Adrenal gland (tissue), 12 donors: ENCODE measurements around the gene ZFHX3. TPM values are rescaled to one million over a fixed set of nuclear protein-coding genes. Genes with fewer than 3 reads are reported as not detected.
"Not testable (repeated sequence)": the region's sequence is repeated elsewhere in the genome, so short reads cannot be mapped to it uniquely, and the experiment has no call there.

Experiments used
- DNase-seq, 7 donors: peaks; one replicate each; pipeline ENCODE4 v3.0.0-alpha.2; 2019 to 2020
- H3K27ac ChIP-seq, 5 donors: fragments of 200-600 bp; sonication (generic) in 4 of 5; 1 replicate in 3 of 5; 2 replicates in 2 of 5; pipeline versions ENCODE4 v1.5.1 to v1.8.0; 2016 to 2020; ENCODE audit warnings: mild to moderate bottlenecking in 1 of 5
- H3K27me3 ChIP-seq: fragments of 200-600 bp; 2 replicates; pipeline ENCODE4 v1.8.0; 2021
- H3K36me3 ChIP-seq, 2 donors: fragments of 200-600 bp; replicated peaks in 1 of 2; 1 replicate in 1 of 2; 2 replicates in 1 of 2; pipeline versions ENCODE4 v1.5.1 to v1.8.0; 2018 to 2022
- H3K4me1 ChIP-seq, 2 donors: fragments of 200-600 bp; replicated peaks in 1 of 2; 1 replicate in 1 of 2; 2 replicates in 1 of 2; pipeline versions ENCODE4 v1.5.1 to v1.8.0; 2018 to 2021
- H3K4me3 ChIP-seq, 4 donors: fragments of 200-600 bp; sonication (generic) in 3 of 4; one replicate each; pipeline ENCODE4 v1.5.1; 2016 to 2018
- H3K9me3 ChIP-seq, 3 donors: fragments of 200-600 bp; sonication (generic) in 1 of 3; replicated peaks in 1 of 3; 1 replicate in 2 of 3; 2 replicates in 1 of 3; pipeline versions ENCODE4 v1.5.1 to v1.8.0; 2016 to 2021
- POLR2A ChIP-seq, 2 donors: fragments of 450-650 bp; IDR thresholded peaks; one replicate each; pipeline ENCODE4 v1.6.1; 2017; ENCODE audit warnings: antibody characterized with exemption in 2 of 2, mild to moderate bottlenecking in 2 of 2, moderate library complexity in 1 of 2
- WGBS, 4 donors: extraction: QIAGEN DNeasy Blood & Tissue Kit in 2 of 4; methylation state at CpG; one replicate each; pipeline versions ENCODE4 v1.1.5 to v1.1.7; 2013 to 2017; 5-methylcytosine and 5-hydroxymethylcytosine counted together
- intact Hi-C, 2 donors: fragments of 100-400 bp; cut with DNase I; formaldehyde crosslinking; loops; one replicate each; pipeline versions ENCODE4 v1.14.1 to v1.15.0; 2022 to 2023
- polyA plus RNA-seq, 3 donors: library from polyadenylated mRNA; stranded (reverse); fragments of 200-250 nt in 2 of 3; fragments of 350-450 nt in 1 of 3; fragmentation: Illumina TruSeq in 1 of 3; extraction: RNeasy Lipid Tissue Mini Kit (QIAGEN cat#74804) in 1 of 3; gene quantifications; one replicate each; pipeline ENCODE4 v1.2.3, GENCODE V29; 2013 to 2014
- total RNA-seq, 9 donors: library from RNA; depleted of rRNA in 4 of 9; stranded (reverse); fragments of >200 nt in 4 of 9; fragments of 120-200 nt in 1 of 9; fragmentation: NEBNext Ultra II Directional in 1 of 9; extraction: Animal tissue kit (Norgen Biotek cat#: 25700) in 1 of 9; gene quantifications; one replicate each; pipeline versions ENCODE4 v1.1.0 to v1.2.4, GENCODE V29; 2013 to 2023
- TF ChIP-seq, protein P1 (sequence below), 6 experiments: fragments of 450-650 bp in 4 of 6; fragments of 200-600 bp in 2 of 6; sonication (generic) in 1 of 6; IDR thresholded peaks; 1 replicate in 5 of 6; 2 replicates in 1 of 6; pipeline versions ENCODE4 v1.5.1 to v1.8.0; 2016 to 2021; ENCODE audit warnings: antibody characterized with exemption in 6 of 6, mild to moderate bottlenecking in 2 of 6, moderate library complexity in 1 of 6
- donor health status: healthy with polysubstance abuse.
- donor health status: Bipolar disorder and iron deficiency.
- donor health status: DM: yes; HTN: yes; CAD: no.
- donor health status: DM: no; HTN: no; CAD: no.
- donor health status: DM: no; HTN: no; CAD: no.
- donor health status: DM: yes; HTN: yes; CAD: no.

The ZFHX3 gene
- total and polyA plus RNA-seq, 12 donors: 2.4 to 31.6 (median 19.3) TPM

DNA sequence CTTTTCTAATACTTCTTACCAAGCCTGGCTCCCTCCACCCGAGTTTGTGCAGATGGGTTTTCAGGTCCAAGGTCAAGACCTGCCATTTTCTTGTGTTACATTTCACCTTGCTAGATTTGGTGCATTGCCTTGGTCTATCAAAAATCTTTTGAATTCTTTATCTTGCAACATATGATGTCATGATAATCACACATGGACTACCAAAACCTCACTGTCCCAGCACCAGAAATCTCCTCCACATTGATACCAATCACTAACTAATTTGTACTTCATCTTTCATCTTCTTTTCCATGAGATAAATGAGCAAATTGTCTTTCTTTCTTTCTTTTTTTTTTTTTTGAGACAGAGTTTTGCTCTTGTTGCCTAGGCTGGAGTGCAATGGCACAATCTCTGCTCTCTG is 33.0 kb upstream of the ZFHX3 start:
- TF ChIP-seq, protein P1, sequence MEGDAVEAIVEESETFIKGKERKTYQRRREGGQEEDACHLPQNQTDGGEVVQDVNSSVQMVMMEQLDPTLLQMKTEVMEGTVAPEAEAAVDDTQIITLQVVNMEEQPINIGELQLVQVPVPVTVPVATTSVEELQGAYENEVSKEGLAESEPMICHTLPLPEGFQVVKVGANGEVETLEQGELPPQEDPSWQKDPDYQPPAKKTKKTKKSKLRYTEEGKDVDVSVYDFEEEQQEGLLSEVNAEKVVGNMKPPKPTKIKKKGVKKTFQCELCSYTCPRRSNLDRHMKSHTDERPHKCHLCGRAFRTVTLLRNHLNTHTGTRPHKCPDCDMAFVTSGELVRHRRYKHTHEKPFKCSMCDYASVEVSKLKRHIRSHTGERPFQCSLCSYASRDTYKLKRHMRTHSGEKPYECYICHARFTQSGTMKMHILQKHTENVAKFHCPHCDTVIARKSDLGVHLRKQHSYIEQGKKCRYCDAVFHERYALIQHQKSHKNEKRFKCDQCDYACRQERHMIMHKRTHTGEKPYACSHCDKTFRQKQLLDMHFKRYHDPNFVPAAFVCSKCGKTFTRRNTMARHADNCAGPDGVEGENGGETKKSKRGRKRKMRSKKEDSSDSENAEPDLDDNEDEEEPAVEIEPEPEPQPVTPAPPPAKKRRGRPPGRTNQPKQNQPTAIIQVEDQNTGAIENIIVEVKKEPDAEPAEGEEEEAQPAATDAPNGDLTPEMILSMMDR (IDR thresholded peaks at IDR 0.05): no peak
- no peak for TF ChIP-seq POLR2A (IDR thresholded peaks at IDR 0.05)

DNA sequence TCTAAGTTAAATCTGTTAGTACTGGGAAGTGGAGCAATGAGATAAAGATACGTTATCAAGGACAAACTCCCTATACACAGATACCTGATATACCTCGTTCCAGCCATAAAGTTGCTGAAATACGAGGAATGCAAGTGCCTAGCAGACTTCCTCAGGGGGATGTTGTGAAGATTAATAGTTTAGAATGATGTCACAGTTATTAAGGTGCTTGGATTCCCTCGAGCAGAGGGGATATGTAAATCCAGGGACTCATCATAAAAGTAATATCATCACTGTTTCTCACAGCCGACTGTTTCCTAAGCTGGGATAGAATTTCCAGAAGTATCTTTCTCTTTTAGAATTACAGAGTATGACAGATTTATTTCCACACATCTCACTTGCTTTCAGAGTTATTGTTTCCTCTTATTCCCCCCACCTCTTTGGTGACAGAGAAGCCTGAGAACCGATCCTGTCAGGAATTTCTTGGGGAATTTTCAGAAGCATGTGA is 28.4 kb upstream of the ZFHX3 start:
- WGBS, 4 donors: 35 to 57% (median 50%) methylated on average over 6 of the region's 6 CpGs
- intact Hi-C loops: no loop called here
- Histone ChIP-seq H3K27ac (no peak overlapping the region), H3K9me3 (no peaks in the 10 kb centered on the region), H3K4me1 (peaks cover 2 to 5% of the 10 kb centered on the region in 2 donors), H3K27me3 (no peaks in the 10 kb centered on the region), H3K4me3 (no peak overlapping the region), H3K36me3 (no peaks in the 10 kb centered on the region)
- no peak for DNase-seq
- TF ChIP-seq, protein P1 (IDR thresholded peaks at IDR 0.05): no peak
- no peak for TF ChIP-seq POLR2A (IDR thresholded peaks at IDR 0.05)

More for the DNA sequence above, 33.0 kb upstream of the ZFHX3 start:
- Histone ChIP-seq H3K27me3 (no peaks in the 10 kb centered on the region), H3K4me1 (no peaks in the 10 kb centered on the region), H3K4me3 (no peak overlapping the region), H3K36me3 (no peaks in the 10 kb centered on the region), H3K9me3 (no peaks in the 10 kb centered on the region), H3K27ac (no peak overlapping the region)
- intact Hi-C loops: no loop called here
- no peak for DNase-seq
- WGBS, 4 donors: 69 to 85% (median 78%) methylated on average over 1 of the region's 1 CpG

DNA sequence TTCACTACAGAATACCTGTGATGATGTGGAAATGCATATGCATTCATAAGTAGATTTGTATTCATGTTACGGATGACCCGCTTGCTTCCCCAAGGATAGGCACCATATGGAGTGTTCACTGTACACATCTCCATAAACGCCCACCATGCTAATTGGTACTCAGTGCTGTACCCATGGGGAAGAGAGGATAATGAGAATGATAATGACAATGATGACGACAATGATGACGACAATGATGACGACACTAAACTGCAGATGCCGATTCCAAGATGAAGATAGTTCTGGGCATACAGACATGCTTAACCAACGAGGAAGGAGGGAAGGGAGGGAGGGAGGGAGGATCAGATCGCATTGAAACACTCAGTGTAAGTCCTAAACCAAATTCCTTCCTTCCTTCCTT is 26.5 kb upstream of the ZFHX3 start:
- Histone ChIP-seq H3K4me1 (peaks cover 13 to 19% of the 10 kb centered on the region in 2 donors), H3K36me3 (no peaks in the 10 kb centered on the region), H3K27me3 (no peaks in the 10 kb centered on the region), H3K27ac (no peak overlapping the region), H3K4me3 (no peak overlapping the region), H3K9me3 (no peaks in the 10 kb centered on the region)
- no peak for DNase-seq
- intact Hi-C loops: no loop called here
- WGBS, 4 donors: 88 to 94% (median 92%) methylated on average over 9 of the region's 9 CpGs
- TF ChIP-seq POLR2A (IDR thresholded peaks at IDR 0.05): no peak
- TF ChIP-seq, protein P1 (IDR thresholded peaks at IDR 0.05): no peak

DNA sequence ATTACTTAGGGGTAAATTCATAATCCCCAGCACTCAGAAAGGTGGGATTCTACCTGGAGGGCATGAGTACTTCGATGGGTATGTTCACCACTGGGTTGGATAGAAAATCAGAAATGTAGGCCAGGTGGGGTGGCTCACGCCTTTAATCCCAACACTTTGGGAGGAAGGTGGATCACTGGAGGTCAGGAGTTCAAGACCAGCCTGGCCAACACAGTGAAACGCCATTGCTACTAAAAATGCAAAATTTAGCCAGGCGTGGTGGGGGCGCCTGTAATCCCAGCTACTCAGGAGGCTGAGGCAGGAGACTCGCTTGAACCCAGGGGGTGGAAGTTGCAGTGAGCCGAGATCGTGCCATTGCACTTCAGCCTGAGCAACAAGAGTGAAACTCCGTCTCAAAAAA is 24.1 kb upstream of the ZFHX3 start:
- peak overlapping the region in 1 of 5 donors; percentile 71 for H3K27ac ChIP-seq
- DNase-seq: peak in 1 of 7 donors; percentile 12
- intact Hi-C loops: not testable (repeated sequence)

More for the DNA sequence above, 24.1 kb upstream of the ZFHX3 start:
- H3K4me1 ChIP-seq: peaks cover 26 to 40% of the 10 kb centered on the region in 2 donors
- H3K9me3 ChIP-seq, H3K4me3 ChIP-seq, H3K36me3 ChIP-seq, H3K27me3 ChIP-seq: not testable (repeated sequence)
- 93 to 98% (median 96%) methylated on average over 9 of the region's 9 CpGs for WGBS, 4 donors
